ENCODE data around the gene ZFYVE28.

The ZFYVE28 gene

GRCh38 chr4:2255501-2256155 is 162.8 kb downstream of the ZFYVE28 start:
- Histone ChIP-seq H3K79me2 (peaks cover 5% of the 10 kb centered on the region), H3K36me3 (ENCODE audit: control insufficient read depth, insufficient read depth, low read length) (no peaks in the 10 kb centered on the region), H3K27ac (no peak overlapping the region), H3K4me2 (ENCODE audit: low read length) (no peak overlapping the region), H3K9ac (no peak overlapping the region), H3K4me1 (peaks cover 12% of the 10 kb centered on the region), H3K4me3 (ENCODE audit: low read depth, low read length) (no peak overlapping the region), H3K9me3 (ENCODE audit: control insufficient read depth, low read length) (no peaks in the 10 kb centered on the region), H2AFZ (no peak overlapping the region), H3K27me3 (ENCODE audit: control insufficient read depth, insufficient read depth, low read length) (no peaks in the 10 kb centered on the region)
- TF ChIP-seq CTCF (IDR thresholded peaks at IDR 0.05) = no peak

- no peak overlapping the region for H3K27ac ChIP-seq
- no peak overlapping the region for H3K4me3 ChIP-seq (ENCODE audit: low read depth, low read length)
These were observed 163.6 kb downstream of the ZFYVE28 start for GRCh38 chr4:2254665-2255500.

GRCh38 chr4:2253160-2254084 is 165.0 kb downstream of the ZFYVE28 start:
- Histone ChIP-seq H3K9ac (no peak overlapping the region), H3K27me3 (ENCODE audit: control insufficient read depth, insufficient read depth, low read length) (no peaks in the 10 kb centered on the region), H3K36me3 (ENCODE audit: control insufficient read depth, insufficient read depth, low read length) (no peaks in the 10 kb centered on the region), H2AFZ (no peak overlapping the region), H3K4me3 (ENCODE audit: low read depth, low read length) (no peak overlapping the region), H3K27ac (no peak overlapping the region), H3K9me3 (ENCODE audit: control insufficient read depth, low read length) (no peaks in the 10 kb centered on the region), H3K4me2 (ENCODE audit: low read length) (no peak overlapping the region), H3K79me2 (no peaks in the 10 kb centered on the region), H3K4me1 (no peaks in the 10 kb centered on the region)
- no peak for TF ChIP-seq CTCF (IDR thresholded peaks at IDR 0.05)

More at GRCh38 chr4:2254665-2255500, 163.6 kb downstream of the ZFYVE28 start:
- no peak overlapping the region for H2AFZ ChIP-seq
- no peak overlapping the region for H3K4me2 ChIP-seq (ENCODE audit: low read length)
- H3K9me3 ChIP-seq (ENCODE audit: control insufficient read depth, low read length) = no peaks in the 10 kb centered on the region
- H3K79me2 ChIP-seq = no peaks in the 10 kb centered on the region
- H3K36me3 ChIP-seq (ENCODE audit: control insufficient read depth, insufficient read depth, low read length) = no peaks in the 10 kb centered on the region
- TF ChIP-seq CTCF (IDR thresholded peaks at IDR 0.05) = no peak
- no peak overlapping the region for H3K9ac ChIP-seq
- H3K27me3 ChIP-seq (ENCODE audit: control insufficient read depth, insufficient read depth, low read length) = no peaks in the 10 kb centered on the region
- H3K4me1 ChIP-seq = peaks cover 6% of the 10 kb centered on the region

- Histone ChIP-seq H3K9ac (no peak overlapping the region), H3K79me2 (no peaks in the 10 kb centered on the region), H3K4me2 (ENCODE audit: low read length) (no peak overlapping the region), H3K4me1 (no peaks in the 10 kb centered on the region), H3K27ac (no peak overlapping the region), H2AFZ (no peak overlapping the region), H3K9me3 (ENCODE audit: control insufficient read depth, low read length) (no peaks in the 10 kb centered on the region), H3K36me3 (ENCODE audit: control insufficient read depth, insufficient read depth, low read length) (no peaks in the 10 kb centered on the region), H3K27me3 (ENCODE audit: control insufficient read depth, insufficient read depth, low read length) (no peaks in the 10 kb centered on the region), H3K4me3 (ENCODE audit: low read depth, low read length) (no peak overlapping the region)
- TF ChIP-seq CTCF (IDR thresholded peaks at IDR 0.05) = no peak
These were observed 165.8 kb downstream of the ZFYVE28 start for GRCh38 chr4:2252530-2253091.
